ENCODE data around the gene MON1A.
"Not testable (repeated sequence)": the region's sequence is repeated elsewhere in the genome, so short reads cannot be mapped to it uniquely, and the experiment has no call there.

MON1A gene

GRCh38 chr3:49925485-49925884, 4.1 kb downstream of the MON1A start:
- Histone ChIP-seq H3K4me1 (ENCODE audit: control extremely low read depth in 1 of 4, control insufficient read depth in 4 of 4, insufficient read depth in 4 of 4, low read length in 3 of 4) (peaks cover 0 to 14% (median 13%) of the 10 kb centered on the region in 4 experiments), H3K36me3 (ENCODE audit: control insufficient read depth in 4 of 4, insufficient read depth in 4 of 4, low read length in 3 of 4) (no peaks in the 10 kb centered on the region), H3K4me3 (ENCODE audit: control insufficient read depth in 1 of 7, extremely low read depth in 1 of 7, insufficient read depth in 4 of 7, low read depth in 2 of 7, low read length in 6 of 7) (no peak overlapping the region), H3K27ac (ENCODE audit: insufficient read depth in 1 of 2, low read depth in 1 of 2, low read length in 2 of 2, poor library complexity in 1 of 2, severe bottlenecking in 2 of 2) (no peak overlapping the region), H3K9me3 (ENCODE audit: control extremely low read depth in 1 of 5, control insufficient read depth in 4 of 5, insufficient read depth in 2 of 5, low read depth in 1 of 5, low read length in 4 of 5) (no peaks in the 10 kb centered on the region), H3K27me3 (replicated peaks in 2 of 5; ENCODE audit: control insufficient read depth in 4 of 5, insufficient read depth in 5 of 5, low read length in 4 of 5) (no peaks in the 10 kb centered on the region)
- WGBS (ENCODE audit: insufficient coverage): no CpG with 5 or more reads among the region's 2 CpGs
- CTCF ChIA-PET: interaction anchor here (1.5 to 2.2 kb wide), 2 partner anchors 19 to 86 kb away, joined by 3 to 6 read pairs; no protein-coding TSS in a partner anchor
- no peak for DNase-seq
- POLR2A ChIA-PET: no interaction called here

GRCh38 chr3:49924683-49925082, 4.9 kb downstream of the MON1A start:
- no peak overlapping the region for H3K4me3 ChIP-seq (ENCODE audit: control insufficient read depth in 1 of 7, extremely low read depth in 1 of 7, insufficient read depth in 4 of 7, low read depth in 2 of 7, low read length in 6 of 7)
- peaks cover 0 to 9% (median 8%) of the 10 kb centered on the region in 4 experiments for H3K4me1 ChIP-seq (ENCODE audit: control extremely low read depth in 1 of 4, control insufficient read depth in 4 of 4, insufficient read depth in 4 of 4, low read length in 3 of 4)
- peaks cover 0 to 3% (median 0%) of the 10 kb centered on the region in 4 experiments for H3K36me3 ChIP-seq (ENCODE audit: control insufficient read depth in 4 of 4, insufficient read depth in 4 of 4, low read length in 3 of 4)
- 100% methylated on average over 1 of the region's 2 CpGs for WGBS (ENCODE audit: insufficient coverage)
- H3K27me3 ChIP-seq (replicated peaks in 2 of 5; ENCODE audit: control insufficient read depth in 4 of 5, insufficient read depth in 5 of 5, low read length in 4 of 5): no peaks in the 10 kb centered on the region
- H3K27ac ChIP-seq (ENCODE audit: insufficient read depth in 1 of 2, low read depth in 1 of 2, low read length in 2 of 2, poor library complexity in 1 of 2, severe bottlenecking in 2 of 2): no peak overlapping the region
- CTCF ChIA-PET: interaction anchor here (1.1 to 2.2 kb wide), 3 partner anchors 11 to 85 kb away, joined by 3 to 6 read pairs (median 3); no protein-coding TSS in a partner anchor
- POLR2A ChIA-PET: interaction anchor here (0.5 kb wide), 1 partner anchor 75 kb away, joined by 5 read pairs; no protein-coding TSS in a partner anchor
- no peaks in the 10 kb centered on the region for H3K9me3 ChIP-seq (ENCODE audit: control extremely low read depth in 1 of 5, control insufficient read depth in 4 of 5, insufficient read depth in 2 of 5, low read depth in 1 of 5, low read length in 4 of 5)
- no peak for DNase-seq

GRCh38 chr3:49917806-49918590, 11.6 kb downstream of the MON1A start:
- H3K4me3 ChIP-seq (ENCODE audit: control insufficient read depth in 1 of 7, extremely low read depth in 1 of 7, insufficient read depth in 4 of 7, low read depth in 2 of 7, low read length in 6 of 7); H3K4me1 ChIP-seq (ENCODE audit: control extremely low read depth in 1 of 4, control insufficient read depth in 4 of 4, insufficient read depth in 4 of 4, low read length in 3 of 4); POLR2A ChIA-PET; H3K9me3 ChIP-seq (ENCODE audit: control extremely low read depth in 1 of 5, control insufficient read depth in 4 of 5, insufficient read depth in 2 of 5, low read depth in 1 of 5, low read length in 4 of 5); DNase-seq; H3K27me3 ChIP-seq (replicated peaks in 2 of 5; ENCODE audit: control insufficient read depth in 4 of 5, insufficient read depth in 5 of 5, low read length in 4 of 5); H3K36me3 ChIP-seq (ENCODE audit: control insufficient read depth in 4 of 4, insufficient read depth in 4 of 4, low read length in 3 of 4); H3K27ac ChIP-seq (ENCODE audit: insufficient read depth in 1 of 2, low read depth in 1 of 2, low read length in 2 of 2, poor library complexity in 1 of 2, severe bottlenecking in 2 of 2): not testable (repeated sequence)
- WGBS (ENCODE audit: insufficient coverage): 90% methylated on average over 11 of the region's 19 CpGs
- CTCF ChIA-PET: interaction anchor here (1.1 to 3.2 kb wide), 3 partner anchors 10 to 23 kb away, joined by 3 to 10 read pairs (median 4); partner anchors contain the start of gene MON1A

- Histone ChIP-seq H3K36me3 (ENCODE audit: control insufficient read depth in 4 of 4, insufficient read depth in 4 of 4, low read length in 3 of 4) (peaks cover 0 to 15% (median 4%) of the 10 kb centered on the region in 4 experiments), H3K27ac (ENCODE audit: insufficient read depth in 1 of 2, low read depth in 1 of 2, low read length in 2 of 2, poor library complexity in 1 of 2, severe bottlenecking in 2 of 2) (no peak overlapping the region), H3K4me3 (ENCODE audit: control insufficient read depth in 1 of 7, extremely low read depth in 1 of 7, insufficient read depth in 4 of 7, low read depth in 2 of 7, low read length in 6 of 7) (no peak overlapping the region), H3K4me1 (ENCODE audit: control extremely low read depth in 1 of 4, control insufficient read depth in 4 of 4, insufficient read depth in 4 of 4, low read length in 3 of 4) (no peaks in the 10 kb centered on the region), H3K9me3 (ENCODE audit: control extremely low read depth in 1 of 5, control insufficient read depth in 4 of 5, insufficient read depth in 2 of 5, low read depth in 1 of 5, low read length in 4 of 5) (no peaks in the 10 kb centered on the region), H3K27me3 (replicated peaks in 2 of 5; ENCODE audit: control insufficient read depth in 4 of 5, insufficient read depth in 5 of 5, low read length in 4 of 5) (no peaks in the 10 kb centered on the region)
- CTCF ChIA-PET: interaction anchor here (0.7 to 2.9 kb wide), 5 partner anchors 10 to 1692 kb away, joined by 3 to 19 read pairs (median 3); partner anchors contain the start of gene MON1A
- 90% methylated on average over 2 of the region's 5 CpGs for WGBS (ENCODE audit: insufficient coverage)
- no peak for DNase-seq
- POLR2A ChIA-PET: no interaction called here
Measured at GRCh38 chr3:49916686-49917085, 12.9 kb downstream of the MON1A start.

- H3K36me3 ChIP-seq (ENCODE audit: control insufficient read depth in 4 of 4, insufficient read depth in 4 of 4, low read length in 3 of 4): peaks cover 0 to 29% (median 16%) of the 10 kb centered on the region in 4 experiments
- CTCF ChIA-PET: interaction anchor here (0.7 to 2.9 kb wide), 5 partner anchors 8 to 76 kb away, joined by 3 to 19 read pairs (median 4); partner anchors contain the start of gene MON1A
- no peaks in the 10 kb centered on the region for H3K27me3 ChIP-seq (replicated peaks in 2 of 5; ENCODE audit: control insufficient read depth in 4 of 5, insufficient read depth in 5 of 5, low read length in 4 of 5)
- no peak overlapping the region for H3K27ac ChIP-seq (ENCODE audit: insufficient read depth in 1 of 2, low read depth in 1 of 2, low read length in 2 of 2, poor library complexity in 1 of 2, severe bottlenecking in 2 of 2)
- WGBS (ENCODE audit: insufficient coverage): 92% methylated on average over 2 of the region's 2 CpGs
- POLR2A ChIA-PET: no interaction called here
- H3K4me1 ChIP-seq (ENCODE audit: control extremely low read depth in 1 of 4, control insufficient read depth in 4 of 4, insufficient read depth in 4 of 4, low read length in 3 of 4): no peaks in the 10 kb centered on the region
- no peak for DNase-seq
- H3K4me3 ChIP-seq (ENCODE audit: control insufficient read depth in 1 of 7, extremely low read depth in 1 of 7, insufficient read depth in 4 of 7, low read depth in 2 of 7, low read length in 6 of 7): no peak overlapping the region
- no peaks in the 10 kb centered on the region for H3K9me3 ChIP-seq (ENCODE audit: control extremely low read depth in 1 of 5, control insufficient read depth in 4 of 5, insufficient read depth in 2 of 5, low read depth in 1 of 5, low read length in 4 of 5)
Measured at GRCh38 chr3:49914906-49915305, 14.7 kb downstream of the MON1A start.

- no peaks in the 10 kb centered on the region for H3K4me1 ChIP-seq (ENCODE audit: control extremely low read depth in 1 of 4, control insufficient read depth in 4 of 4, insufficient read depth in 4 of 4, low read length in 3 of 4)
- no peak overlapping the region for H3K4me3 ChIP-seq (ENCODE audit: control insufficient read depth in 1 of 7, extremely low read depth in 1 of 7, insufficient read depth in 4 of 7, low read depth in 2 of 7, low read length in 6 of 7)
- no peak for DNase-seq
- H3K36me3 ChIP-seq (ENCODE audit: control insufficient read depth in 4 of 4, insufficient read depth in 4 of 4, low read length in 3 of 4): peaks cover 0 to 39% (median 22%) of the 10 kb centered on the region in 4 experiments
- no peaks in the 10 kb centered on the region for H3K27me3 ChIP-seq (replicated peaks in 2 of 5; ENCODE audit: control insufficient read depth in 4 of 5, insufficient read depth in 5 of 5, low read length in 4 of 5)
- H3K27ac ChIP-seq (ENCODE audit: insufficient read depth in 1 of 2, low read depth in 1 of 2, low read length in 2 of 2, poor library complexity in 1 of 2, severe bottlenecking in 2 of 2): no peak overlapping the region
- no peaks in the 10 kb centered on the region for H3K9me3 ChIP-seq (ENCODE audit: control extremely low read depth in 1 of 5, control insufficient read depth in 4 of 5, insufficient read depth in 2 of 5, low read depth in 1 of 5, low read length in 4 of 5)
- 96% methylated on average over 3 of the region's 4 CpGs for WGBS (ENCODE audit: insufficient coverage)
- CTCF ChIA-PET: interaction anchor here (0.9 to 5.4 kb wide), 2 partner anchors 11 to 73 kb away, joined by 3 to 55 read pairs; no protein-coding TSS in a partner anchor
- POLR2A ChIA-PET: interaction anchor here (0.5 to 0.6 kb wide), 2 partner anchors 47 to 122 kb away, joined by 3 to 7 read pairs; no protein-coding TSS in a partner anchor
Measured at GRCh38 chr3:49912881-49913281, 16.7 kb downstream of the MON1A start.

- Histone ChIP-seq H3K27ac (ENCODE audit: insufficient read depth in 1 of 2, low read depth in 1 of 2, low read length in 2 of 2, poor library complexity in 1 of 2, severe bottlenecking in 2 of 2) (no peak overlapping the region), H3K4me1 (ENCODE audit: control extremely low read depth in 1 of 4, control insufficient read depth in 4 of 4, insufficient read depth in 4 of 4, low read length in 3 of 4) (peaks cover 0 to under 1% (median under 1%) of the 10 kb centered on the region in 4 experiments), H3K36me3 (ENCODE audit: control insufficient read depth in 4 of 4, insufficient read depth in 4 of 4, low read length in 3 of 4) (peaks cover 0 to 39% (median 22%) of the 10 kb centered on the region in 4 experiments), H3K9me3 (ENCODE audit: control extremely low read depth in 1 of 5, control insufficient read depth in 4 of 5, insufficient read depth in 2 of 5, low read depth in 1 of 5, low read length in 4 of 5) (no peaks in the 10 kb centered on the region), H3K27me3 (replicated peaks in 2 of 5; ENCODE audit: control insufficient read depth in 4 of 5, insufficient read depth in 5 of 5, low read length in 4 of 5) (no peaks in the 10 kb centered on the region), H3K4me3 (ENCODE audit: control insufficient read depth in 1 of 7, extremely low read depth in 1 of 7, insufficient read depth in 4 of 7, low read depth in 2 of 7, low read length in 6 of 7) (no peak overlapping the region)
- WGBS (ENCODE audit: insufficient coverage): 96% methylated on average over 15 of the region's 15 CpGs
- no peak for DNase-seq
- CTCF ChIA-PET: interaction anchor here (1.3 to 5.4 kb wide), 2 partner anchors 12 to 72 kb away, joined by 3 to 55 read pairs; no protein-coding TSS in a partner anchor
- POLR2A ChIA-PET: interaction anchor here (0.5 kb wide), 1 partner anchor 37 kb away, joined by 5 read pairs; no protein-coding TSS in a partner anchor
Measured at GRCh38 chr3:49911611-49912010, 18.0 kb downstream of the MON1A start.

All from common myeloid progenitor, CD34-positive (primary cell).